H1 (cell line): ENCODE data around the gene BPIFB4. TPM values are rescaled to one million over a fixed set of nuclear protein-coding genes. Genes with fewer than 3 reads are reported as not detected.

ENCODE experiments used
- ATF3 ChIP-seq: IDR thresholded peaks from 2 replicates; pipeline ENCODE4 v1.6.1; 2011; ENCODE audit warnings: low read depth, mild to moderate bottlenecking, low read length; ENCODE audit not compliant: insufficient read depth
- CHD7 ChIP-seq: fragments of 300-600 bp; sonication (generic); IDR thresholded peaks from 2 replicates; pipeline ENCODE4 v1.7.1; 2012; ENCODE audit warnings: low read length, moderate library complexity, mild to moderate bottlenecking, inconsistent platforms; ENCODE audit not compliant: insufficient replicate concordance
- E2F6 ChIP-seq: IDR thresholded peaks from 2 replicates; pipeline ENCODE4 v1.6.1; 2012; ENCODE audit warnings: inconsistent platforms
- EP300 ChIP-seq, 2 experiments: IDR thresholded peaks; 1 replicate in 1 of 2; 2 replicates in 1 of 2; pipeline ENCODE4 v1.6.1; 2011 to 2012; ENCODE audit warnings: low read depth in 2 of 2, low read length in 2 of 2, mild to moderate bottlenecking in 2 of 2, borderline replicate concordance in 1 of 2, inconsistent platforms in 1 of 2, moderate library complexity in 1 of 2
- HDAC2 ChIP-seq, 2 experiments: fragments of 300-600 bp in 1 of 2; sonication (generic) in 1 of 2; IDR thresholded peaks; 2 replicates each; pipeline ENCODE4 v1.6.1; 2011 to 2012; ENCODE audit warnings: low read depth in 2 of 2, low read length in 2 of 2, mild to moderate bottlenecking in 2 of 2, moderate library complexity in 2 of 2, borderline replicate concordance in 1 of 2, inconsistent platforms in 1 of 2
- KDM4A ChIP-seq: IDR thresholded peaks from one replicate; pipeline ENCODE4 v1.7.1; 2012; ENCODE audit warnings: low read depth, mild to moderate bottlenecking, moderate library complexity, low read length, inconsistent platforms; ENCODE audit not compliant: severe bottlenecking
- SIN3A ChIP-seq, 2 experiments: IDR thresholded peaks in 1 of 2; conservative IDR thresholded peaks in 1 of 2; 2 replicates each; pipeline ENCODE4 v1.6.1; 2011 to 2012; ENCODE audit warnings: low read length in 2 of 2, improper control_type of control experiment in 1 of 2, low read depth in 1 of 2, mild to moderate bottlenecking in 1 of 2
- TBP ChIP-seq: IDR thresholded peaks from 2 replicates; pipeline ENCODE4 v1.6.1; 2011; ENCODE audit warnings: low read depth, low read length, improper control_type of control experiment
- YY1 ChIP-seq: IDR thresholded peaks from 2 replicates; pipeline ENCODE4 v1.6.1; 2011; ENCODE audit warnings: low read depth, mild to moderate bottlenecking, low read length
- polyA plus RNA-seq, 7 experiments: library from polyadenylated mRNA; depleted of rRNA in 3 of 7; stranded (reverse) in 5 of 7; unstranded in 2 of 7; fragments of >200 nt in 5 of 7; fragments of 200-250 nt in 2 of 7; gene quantifications; 1 replicate in 5 of 7; 2 replicates in 1 of 7; 4 replicates in 1 of 7; pipeline versions ENCODE4 v1.2.1 to v1.2.3, GENCODE V29; 2011 to 2013; ENCODE audit warnings: missing spikeins in 2 of 7, mixed read lengths in 2 of 7
- total RNA-seq: library from RNA; stranded (reverse); fragmentation: NEBNext Ultra II Directional; extraction: Animal tissue kit (Norgen Biotek cat#: 25700); gene quantifications from 2 replicates; pipeline ENCODE4 v1.2.1, GENCODE V29; 2021

The BPIFB4 gene
- total and polyA plus RNA-seq, 2 of the 8 experiments (the other 6 are each of a cell fraction or from before 2014, with no cell fraction given), result not detected

GRCh38 chr20:33074675-33075074, 4.8 kb upstream of the BPIFB4 start (continued):
- no peak for TF ChIP-seq CHD7
- TF ChIP-seq TBP, result no peak
- no peak for TF ChIP-seq KDM4A
- no peak for TF ChIP-seq EP300 (IDR thresholded peaks at IDR 0.05; ENCODE audit: borderline replicate concordance in 1 of 2, low read depth in 2 of 2, low read length in 2 of 2)
- no peak for TF ChIP-seq YY1
- TF ChIP-seq SIN3A (conservative IDR thresholded peaks at IDR 0.05 in 1 of 2, IDR thresholded peaks at IDR 0.05 in 1 of 2; ENCODE audit: low read depth in 1 of 2, low read length in 2 of 2), result no peak
- TF ChIP-seq E2F6, result no peak
- no peak for TF ChIP-seq ATF3
- TF ChIP-seq HDAC2 (IDR thresholded peaks at IDR 0.05; ENCODE audit: borderline replicate concordance in 1 of 2, low read depth in 2 of 2, low read length in 2 of 2), result no peak
